Endothelial cell of hepatic sinusoid (primary cell): ENCODE measurements around the gene PDE4D.

ENCODE experiments used
- in situ Hi-C: cut with HindIII; loops from 2 replicates; pipeline ENCODE4 v1.10.0; 2017; ENCODE audit warnings: low sequenced_read_pairs

PDE4D gene

DNA sequence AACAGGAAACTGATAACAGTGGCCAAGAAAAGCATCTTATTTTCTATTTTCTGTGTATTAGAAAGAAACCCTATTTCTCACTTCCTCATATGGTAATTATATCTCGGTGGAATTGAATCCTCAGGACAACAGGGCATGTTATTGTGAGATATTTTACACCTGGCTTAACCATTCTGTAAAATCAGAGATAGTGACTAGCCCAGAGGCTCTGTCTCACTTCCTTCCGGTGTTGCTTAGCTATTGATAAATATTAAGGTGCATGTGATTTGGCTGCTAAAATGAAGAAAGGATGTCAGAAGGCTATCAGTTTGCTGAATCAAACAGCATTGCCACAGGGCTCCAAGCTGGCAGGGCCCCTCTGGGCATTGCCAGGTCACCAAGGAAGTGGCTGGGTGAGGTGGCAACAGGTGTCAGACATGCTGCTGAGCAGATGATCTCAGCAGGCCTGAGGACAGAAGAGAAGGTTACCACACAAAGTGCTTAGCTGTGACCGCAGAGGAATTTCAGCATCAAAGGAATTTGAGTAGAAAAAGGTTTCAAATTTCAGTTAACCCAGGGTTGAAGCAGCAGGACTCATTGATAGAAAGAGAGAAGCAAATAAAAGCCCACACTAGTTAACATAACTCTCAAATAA lies 330.7 kb downstream of the PDE4D start:
- in situ Hi-C loops, result no loop called here

DNA sequence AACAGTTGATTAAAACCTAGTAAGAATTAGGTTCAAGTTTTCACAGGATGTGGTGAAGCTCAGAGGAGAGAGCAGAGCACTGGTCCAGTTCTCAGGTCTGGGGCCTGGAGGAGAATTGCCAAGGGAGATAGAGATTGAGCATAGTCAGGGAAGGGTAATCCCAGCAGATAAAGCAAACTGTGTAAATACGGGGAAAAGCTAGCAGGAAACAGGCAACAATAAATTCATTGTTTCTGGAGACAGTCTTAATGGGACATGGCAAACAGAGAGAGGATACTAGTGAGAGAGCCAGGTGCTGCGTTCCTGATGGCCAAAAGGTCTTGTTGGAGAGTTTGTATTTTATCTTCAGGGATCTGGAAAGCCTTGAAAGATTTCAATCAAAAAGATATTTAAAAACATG lies 333.0 kb downstream of the PDE4D start:
- in situ Hi-C loops, result no loop called here

DNA sequence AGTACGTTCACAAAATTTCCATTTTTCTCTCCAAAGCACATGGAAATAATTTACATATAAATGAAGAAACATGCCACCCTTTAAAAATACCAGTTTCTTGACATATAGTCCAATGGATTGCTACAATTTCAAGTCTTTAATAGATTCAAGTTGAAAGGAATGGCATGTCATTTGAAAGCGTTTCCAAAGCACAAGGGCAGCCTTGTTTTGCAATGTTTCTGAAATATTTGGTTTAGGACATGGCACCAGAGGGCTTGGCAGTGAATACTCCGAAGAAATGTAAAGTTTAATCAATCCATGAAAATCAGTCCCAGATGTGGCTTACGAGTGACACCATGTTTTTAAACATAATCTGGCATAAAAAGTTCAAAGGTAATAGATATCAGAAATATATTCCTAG lies 333.7 kb downstream of the PDE4D start:
- in situ Hi-C loops, result no loop called here

DNA sequence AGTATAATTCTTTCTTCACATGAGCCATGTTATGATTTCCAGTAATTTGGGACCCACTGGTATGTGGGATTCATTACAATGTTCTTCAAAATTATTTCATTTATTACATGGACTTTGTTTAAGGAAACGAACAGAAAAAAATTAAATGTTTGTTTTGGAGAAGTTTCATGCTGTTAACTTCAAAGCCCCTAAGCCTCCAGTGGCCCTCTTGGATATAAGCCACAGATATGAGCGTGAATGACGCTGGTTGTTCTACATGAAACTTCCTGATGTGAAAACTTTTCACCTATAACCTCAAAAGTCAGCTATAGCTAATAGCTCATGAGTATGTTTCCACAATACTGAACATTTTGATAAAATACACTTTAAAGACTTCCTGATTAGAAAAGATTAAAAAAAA lies 334.2 kb downstream of the PDE4D start:
- in situ Hi-C loops, result no loop called here

DNA sequence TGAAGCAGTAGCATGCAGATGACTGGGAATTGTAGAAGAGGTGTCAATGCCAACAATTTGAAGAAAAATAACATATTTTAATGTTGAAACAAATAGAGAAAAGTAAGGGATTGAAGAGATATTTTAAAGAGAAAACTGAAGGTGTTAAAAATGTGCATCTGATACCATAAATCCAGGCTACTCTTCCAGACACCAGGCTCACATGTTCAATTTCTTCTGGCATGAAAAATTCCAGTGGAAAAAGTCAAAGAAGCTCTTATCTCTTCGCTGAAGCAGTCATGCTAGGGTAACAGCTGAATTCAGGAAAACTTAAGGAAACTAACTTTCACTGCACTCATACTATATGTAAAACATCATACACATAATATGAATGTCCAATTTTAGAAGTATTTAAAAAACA lies 335.0 kb downstream of the PDE4D start:
- in situ Hi-C loops, result no loop called here

DNA sequence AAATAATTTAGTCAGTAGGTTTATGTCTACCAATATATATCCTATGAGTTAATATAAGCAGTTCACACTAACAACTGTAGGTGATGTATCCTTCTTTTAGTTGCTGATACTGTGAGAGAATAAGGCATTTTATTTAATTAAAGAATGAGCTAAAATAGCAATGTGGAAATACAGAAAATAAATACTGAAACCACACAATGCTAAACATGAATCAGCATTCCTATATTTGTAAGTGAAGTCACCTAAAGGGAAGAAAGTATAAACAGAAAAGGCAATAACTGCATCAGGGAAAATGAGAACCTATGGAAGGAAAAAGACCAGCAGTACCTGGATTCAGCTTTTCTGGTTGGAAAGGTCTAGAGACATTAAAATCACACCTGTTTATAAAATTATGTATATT lies 336.0 kb downstream of the PDE4D start:
- in situ Hi-C loops, result no loop called here

DNA sequence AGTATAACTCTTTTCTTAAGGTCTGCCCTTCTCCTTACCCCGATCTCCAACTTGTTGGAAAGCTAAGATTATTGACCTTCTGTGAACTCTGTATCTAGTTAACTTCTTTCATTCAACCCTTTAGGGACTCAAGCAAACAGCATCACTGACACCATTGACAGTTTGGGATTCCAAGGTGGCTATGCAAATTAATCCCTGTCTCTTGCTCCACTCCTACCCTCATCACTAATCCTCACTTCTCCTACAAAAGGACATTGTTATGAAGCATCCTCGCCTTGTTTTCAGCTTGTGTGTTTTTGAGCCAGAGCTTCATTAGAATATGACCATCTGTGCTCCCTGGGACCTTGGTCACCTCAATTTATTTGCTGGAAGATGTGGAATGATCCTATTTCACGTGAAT lies 337.9 kb downstream of the PDE4D start:
- in situ Hi-C loops, result no loop called here

DNA sequence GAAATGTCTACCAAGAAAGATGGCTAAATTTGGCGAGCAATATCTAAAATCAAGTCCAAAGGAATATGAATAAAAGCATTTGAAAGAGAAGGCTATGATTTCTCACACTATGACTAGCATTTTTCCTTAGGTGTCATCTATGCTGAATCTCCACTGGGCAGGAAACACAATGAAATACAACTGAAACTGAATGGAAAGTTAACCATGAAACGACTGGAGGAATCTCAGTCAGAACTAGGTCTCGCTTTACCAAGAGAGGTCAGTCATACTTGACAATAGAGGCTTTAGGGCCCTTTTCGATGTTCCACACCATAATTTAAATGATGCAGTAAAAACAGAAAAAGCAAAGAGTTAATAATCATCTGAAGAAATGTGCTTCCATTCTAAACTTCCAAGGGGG lies 339.0 kb downstream of the PDE4D start:
- in situ Hi-C loops, result no loop called here

DNA sequence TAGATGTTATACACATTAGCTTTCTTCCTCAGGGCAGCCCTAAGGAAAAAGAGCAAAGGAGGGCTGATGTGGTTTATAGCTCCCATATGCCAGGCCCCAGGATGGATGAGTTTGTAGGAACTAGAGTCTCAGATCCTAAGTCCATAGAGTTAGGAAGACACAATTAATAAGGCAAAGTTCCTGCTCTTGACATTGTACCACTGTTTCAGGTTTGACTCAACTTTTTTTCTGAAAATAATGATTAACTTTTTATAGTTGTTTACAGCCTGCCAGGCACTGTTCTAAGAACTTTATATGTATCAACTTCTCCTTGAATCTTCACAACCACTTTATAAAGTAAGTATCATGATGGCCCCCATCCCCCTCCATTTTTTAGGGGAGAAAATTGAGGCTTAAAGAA lies 339.5 kb downstream of the PDE4D start:
- in situ Hi-C loops, result no loop called here

DNA sequence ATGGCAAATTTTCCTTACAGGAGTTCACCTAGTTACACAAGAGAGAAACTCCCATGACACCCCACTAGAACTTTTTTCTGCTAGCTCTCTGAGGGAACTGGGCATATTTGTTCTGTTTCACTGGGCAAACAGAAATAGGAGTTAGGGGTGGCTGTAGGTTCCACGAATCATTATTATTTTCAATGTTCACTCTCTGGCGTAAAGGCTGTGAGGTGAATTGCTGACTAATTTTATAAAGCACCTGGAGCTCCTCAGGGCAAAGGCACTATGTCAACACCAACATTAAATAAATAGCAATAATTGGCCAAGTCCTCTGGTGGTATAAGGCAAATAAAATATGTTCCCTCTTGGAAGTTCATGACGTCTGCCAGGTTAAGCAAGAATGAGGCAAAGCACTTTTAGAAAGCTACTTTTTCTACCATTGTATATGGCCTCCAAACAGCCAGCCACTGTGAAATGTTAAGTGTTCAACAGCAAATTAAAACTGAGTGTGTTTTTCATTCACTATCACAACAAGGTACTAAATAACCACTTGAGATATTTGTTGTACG lies 344.6 kb downstream of the PDE4D start:
- in situ Hi-C loops, result no loop called here

DNA sequence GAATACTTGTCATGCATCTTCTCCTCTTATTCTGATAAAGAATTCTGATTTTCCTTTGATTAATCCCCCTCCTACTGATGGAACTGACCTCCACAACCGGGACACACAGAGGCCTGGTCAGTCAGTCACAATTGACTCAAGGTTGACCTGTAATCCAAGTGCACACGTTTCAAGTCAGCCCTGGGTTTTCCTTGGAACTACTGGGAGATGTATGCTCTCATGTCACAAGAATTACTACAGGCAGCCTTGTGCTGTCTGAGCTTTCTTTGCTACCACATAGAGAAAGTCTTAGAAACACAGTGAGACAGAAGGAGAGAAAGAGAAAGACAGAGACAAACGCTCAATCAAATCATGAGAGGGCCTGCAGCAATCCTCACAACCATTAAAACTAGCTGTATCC lies 345.8 kb downstream of the PDE4D start:
- in situ Hi-C loops, result no loop called here

DNA sequence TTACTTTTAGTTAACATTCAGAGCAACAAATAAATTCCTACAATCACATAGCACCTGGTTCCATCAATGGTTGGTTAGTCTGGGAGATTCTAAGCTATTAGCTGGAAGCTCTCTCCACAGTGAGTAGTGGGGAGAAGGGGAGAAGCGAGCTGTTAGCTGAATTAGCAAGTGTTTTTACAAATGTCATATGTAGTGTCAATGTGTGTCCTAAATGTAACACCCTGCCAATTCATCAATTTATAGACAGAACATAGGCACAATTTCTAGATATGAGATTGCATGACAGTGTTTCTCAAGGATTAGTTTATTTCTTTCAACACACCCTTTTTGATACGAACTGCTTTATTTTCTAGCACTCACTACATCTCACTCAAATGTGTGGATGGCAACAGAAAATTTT lies 349.0 kb downstream of the PDE4D start:
- in situ Hi-C loops, result no loop called here

DNA sequence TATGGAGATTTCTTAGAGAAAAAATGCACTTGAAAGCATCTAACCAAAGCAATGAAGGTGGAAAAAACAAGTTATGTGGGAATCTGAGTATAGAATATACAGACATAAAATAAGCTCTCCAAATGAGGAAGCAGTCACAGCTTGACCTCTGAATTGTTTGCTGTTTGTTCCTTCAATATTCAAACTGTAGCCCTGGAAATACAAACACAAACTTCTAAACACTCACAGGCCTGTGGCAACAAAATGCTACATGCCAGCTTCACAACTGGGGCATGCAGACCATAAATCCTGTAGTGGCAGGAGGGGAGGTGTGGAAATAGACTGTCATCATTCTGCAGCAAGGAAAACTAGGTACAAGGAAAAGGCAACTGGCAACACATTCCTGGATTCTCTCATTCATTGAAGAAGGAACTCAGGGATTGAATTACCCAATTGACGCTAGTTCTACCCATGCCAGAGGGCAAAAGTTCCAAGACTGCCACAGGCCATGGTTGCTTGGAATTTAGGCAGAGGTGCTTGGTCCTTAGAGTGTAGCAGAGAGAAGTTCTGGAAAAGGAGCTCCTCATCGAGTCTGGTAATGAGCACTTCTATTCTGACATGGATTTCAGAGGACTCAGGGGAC lies 349.6 kb downstream of the PDE4D start:
- in situ Hi-C loops, result no loop called here

DNA sequence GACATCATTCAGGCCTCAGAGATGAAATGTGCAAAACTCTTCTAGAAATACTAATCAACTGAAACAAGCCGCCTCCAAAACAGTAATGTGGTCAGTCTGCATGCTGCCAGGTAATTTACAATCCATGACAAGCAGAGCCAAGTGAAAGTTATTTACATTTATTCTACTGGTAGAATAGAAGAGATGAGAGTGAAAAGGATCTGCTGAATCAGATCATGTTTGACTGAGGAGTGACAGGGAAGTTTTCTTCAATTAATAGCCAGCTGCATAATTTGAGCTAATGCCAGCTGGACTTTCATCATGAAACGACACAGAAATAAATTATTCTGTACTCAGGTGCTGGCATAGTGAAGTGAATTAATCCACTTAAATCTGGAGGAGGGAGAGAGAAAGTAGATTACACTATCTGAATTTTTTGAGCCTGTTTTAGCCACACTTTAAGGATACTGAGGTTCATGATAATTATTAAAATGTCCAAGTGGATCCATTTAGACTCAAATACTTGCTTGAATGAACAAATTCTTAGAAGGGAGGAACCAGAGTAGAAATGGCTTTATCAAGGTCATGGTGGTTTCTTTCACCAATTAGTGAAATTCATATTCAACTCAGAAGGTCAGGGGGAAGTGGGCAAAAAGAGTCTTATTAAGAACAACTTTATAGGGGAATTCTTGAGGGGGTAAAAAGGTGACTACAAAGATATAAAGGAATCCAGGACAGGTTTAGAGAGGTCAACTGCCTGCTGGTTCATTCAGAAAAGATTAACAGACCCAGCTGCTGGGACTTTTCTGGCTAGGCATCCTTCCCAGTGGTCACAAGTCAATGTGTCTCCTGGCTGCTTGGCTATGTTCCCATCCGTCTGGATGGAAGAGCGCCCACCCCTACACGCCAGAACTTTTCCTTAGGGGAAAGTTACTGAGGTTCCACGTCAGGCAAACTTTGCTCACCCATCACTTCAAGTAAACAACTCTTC lies 350.4 kb downstream of the PDE4D start:
- in situ Hi-C loops, result no loop called here

DNA sequence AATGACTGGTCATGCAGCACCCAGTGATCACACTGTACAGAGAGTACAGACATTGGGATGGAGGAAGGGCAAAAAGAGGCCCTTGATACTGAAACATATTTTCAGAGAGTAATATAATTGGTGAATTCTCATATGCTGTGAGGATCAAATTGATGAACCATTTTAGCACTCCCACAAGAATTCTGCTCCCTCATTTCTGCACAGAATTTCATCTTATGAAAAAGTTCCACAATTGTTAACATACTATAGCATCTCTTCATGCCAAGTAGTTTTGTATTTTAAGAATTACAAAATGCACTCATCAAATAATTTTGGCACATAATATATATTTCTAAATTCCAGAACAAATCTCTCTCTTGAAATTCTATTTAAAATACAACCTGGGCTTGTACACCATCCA lies 351.2 kb downstream of the PDE4D start:
- in situ Hi-C loops, result no loop called here

DNA sequence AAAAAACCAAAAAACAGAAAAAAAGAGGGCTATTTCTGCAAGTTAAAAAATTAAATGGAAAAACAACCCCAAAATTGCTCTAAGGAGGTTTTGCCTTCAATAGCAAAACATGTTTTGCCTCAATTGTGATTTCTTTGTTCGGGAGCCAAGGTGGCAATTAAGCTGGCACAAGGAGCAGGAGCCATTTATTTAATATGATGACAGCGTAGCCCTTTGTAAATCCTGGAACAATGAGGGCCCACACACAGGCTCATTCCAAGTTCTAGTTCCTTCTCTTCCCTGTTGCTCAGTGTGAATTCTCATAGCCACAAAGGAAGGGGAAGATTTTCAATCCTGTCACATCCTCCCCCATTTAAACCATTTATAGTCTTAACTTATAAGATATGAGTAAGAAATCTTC lies 353.2 kb downstream of the PDE4D start:
- in situ Hi-C loops, result no loop called here

DNA sequence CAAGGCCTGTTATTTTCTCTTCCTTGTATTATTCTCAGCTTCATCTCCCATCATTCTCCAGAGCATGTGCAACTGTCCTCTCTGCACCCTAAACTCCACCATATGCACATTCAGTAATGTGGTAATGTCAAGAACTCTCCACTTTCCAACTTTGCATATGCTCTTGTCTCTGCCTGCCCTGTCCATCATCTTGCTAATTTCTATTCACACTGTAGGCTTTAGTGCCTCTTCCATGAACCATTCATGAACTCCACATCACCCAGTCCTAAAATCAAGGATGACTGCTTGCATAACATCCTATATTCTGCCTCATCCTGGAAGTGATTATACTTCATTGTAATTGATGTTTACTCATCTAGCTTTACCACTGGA lies 354.8 kb downstream of the PDE4D start:
- in situ Hi-C loops, result no loop called here

DNA sequence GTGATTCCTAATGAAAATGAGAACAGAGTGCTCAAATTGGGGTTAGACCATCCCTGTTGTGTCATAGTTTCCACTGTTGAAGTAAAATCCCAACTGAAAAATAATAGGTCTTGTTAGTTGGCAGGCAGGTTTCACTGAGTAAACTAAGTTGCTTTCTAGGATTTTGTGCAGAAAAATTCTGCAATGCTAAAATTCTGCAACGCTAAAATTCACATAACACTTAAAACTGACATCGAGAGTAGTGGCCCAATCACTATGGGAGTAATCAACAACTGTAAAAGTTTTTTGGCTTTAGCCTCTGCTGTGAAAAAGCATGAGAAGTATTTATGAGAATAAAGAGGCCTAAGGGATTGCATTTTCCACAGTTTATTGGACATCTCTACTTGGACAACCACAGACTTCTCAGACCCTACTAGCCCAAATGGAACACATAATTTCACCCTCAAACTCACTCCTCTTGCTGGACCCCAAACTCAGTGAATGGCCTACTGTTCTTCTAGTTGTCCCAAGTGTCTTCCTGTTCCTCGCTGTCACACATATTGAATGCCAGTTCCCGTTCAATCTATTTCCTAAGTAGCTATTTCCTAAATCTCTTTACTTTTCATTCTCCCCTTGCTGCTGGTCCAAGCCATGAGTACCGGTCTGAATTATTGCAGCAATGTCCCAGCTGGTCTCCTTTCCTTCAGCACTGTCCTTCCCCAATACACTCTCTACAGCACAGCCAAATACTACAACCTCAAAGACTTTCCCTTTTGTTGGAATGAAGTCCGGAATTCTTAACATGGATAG lies 355.4 kb downstream of the PDE4D start:
- in situ Hi-C loops, result no loop called here

DNA sequence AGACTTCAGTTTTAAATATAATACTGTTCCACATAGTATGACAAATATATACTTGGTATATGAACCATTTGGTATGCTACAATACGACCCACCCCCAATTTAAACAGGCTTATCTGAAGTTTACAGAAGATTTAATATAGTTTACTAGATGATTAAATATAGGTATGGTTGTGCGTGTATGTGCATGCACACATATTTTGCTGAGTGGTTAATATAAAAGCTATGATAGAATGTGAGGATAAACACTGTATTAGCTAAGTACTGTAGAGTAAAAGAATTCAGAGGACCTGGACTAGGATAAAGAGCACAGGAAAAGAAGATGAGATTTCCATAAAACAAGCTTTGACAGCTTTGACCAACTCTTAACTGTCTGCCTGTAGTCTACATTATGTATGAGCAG lies 356.7 kb downstream of the PDE4D start:
- in situ Hi-C loops, result no loop called here

DNA sequence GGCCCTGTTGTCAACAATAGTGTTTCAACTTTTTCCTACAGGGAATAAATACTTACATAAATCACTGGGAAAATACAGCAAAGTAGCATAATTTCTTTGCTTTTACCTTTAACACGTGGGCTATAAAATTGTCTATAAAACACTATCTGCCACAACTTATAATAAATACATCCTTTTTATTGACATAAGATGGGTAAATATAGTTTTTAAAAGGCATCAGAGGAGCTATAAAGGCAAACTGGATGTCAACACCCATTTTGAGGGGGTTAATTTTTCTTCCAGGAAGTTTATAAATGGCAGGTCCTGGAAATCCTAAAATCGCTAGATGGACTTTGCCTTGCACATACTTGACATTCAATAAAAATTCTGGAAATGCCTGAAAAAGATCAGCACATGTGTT lies 358.0 kb downstream of the PDE4D start:
- in situ Hi-C loops, result no loop called here

DNA sequence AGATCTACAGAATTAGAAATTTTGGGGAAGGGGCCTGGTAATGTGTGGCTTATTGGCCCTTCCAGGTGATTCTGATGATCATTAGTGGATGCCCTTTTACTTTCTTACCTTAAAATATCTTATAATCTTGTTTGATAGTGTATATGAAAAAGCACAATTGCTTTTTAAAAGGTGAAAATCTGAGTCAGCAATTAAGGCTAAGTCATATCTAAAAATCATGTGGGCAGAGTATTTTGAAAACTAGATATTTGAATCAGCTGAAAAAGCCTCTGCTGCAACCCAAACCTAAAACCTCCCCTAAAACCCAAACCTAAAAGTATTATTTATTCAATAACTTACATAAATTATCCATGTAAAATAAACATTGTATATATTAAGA lies 359.8 kb downstream of the PDE4D start:
- in situ Hi-C loops, result no loop called here
